PC-9 (cell line): ENCODE measurements around the gene HSFX4.
"Not testable (repeated sequence)": the region's sequence is repeated elsewhere in the genome, so short reads cannot be mapped to it uniquely, and the experiment has no call there.

Experiments used
- EZH2 ChIP-seq: fragments of 200-600 bp; sonication (generic); IDR thresholded peaks from 2 replicates; pipeline ENCODE4 v1.8.0; 2017; ENCODE audit warnings: antibody characterized with exemption, low read depth
- TF ChIP-seq, protein P1 (sequence below): fragments of 200-600 bp; sonication (generic); conservative IDR thresholded peaks from 2 replicates; pipeline ENCODE4 v1.6.1; 2017; ENCODE audit warnings: mixed run types, antibody characterized with exemption, mild to moderate bottlenecking, moderate library complexity

DNA sequence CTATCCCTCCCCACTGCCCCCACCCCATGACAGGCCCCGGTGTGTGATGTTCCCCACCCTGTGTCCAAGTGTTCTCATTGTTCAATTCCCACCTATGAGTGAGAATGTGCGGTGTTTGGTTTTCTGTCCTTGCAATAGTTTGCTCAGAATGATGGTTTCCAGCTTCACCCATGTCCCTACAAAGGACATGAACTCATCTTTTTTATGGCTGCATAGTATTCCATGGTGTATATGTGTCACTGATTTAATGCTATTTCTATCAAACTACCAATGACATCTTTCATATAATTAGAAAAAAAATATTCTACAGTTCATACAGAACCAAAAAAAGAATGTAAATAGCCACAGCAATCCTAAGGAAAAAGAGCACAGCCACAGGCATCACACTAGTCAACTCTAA lies 38.5 kb upstream of the HSFX4 start:
- TF ChIP-seq, protein P1, sequence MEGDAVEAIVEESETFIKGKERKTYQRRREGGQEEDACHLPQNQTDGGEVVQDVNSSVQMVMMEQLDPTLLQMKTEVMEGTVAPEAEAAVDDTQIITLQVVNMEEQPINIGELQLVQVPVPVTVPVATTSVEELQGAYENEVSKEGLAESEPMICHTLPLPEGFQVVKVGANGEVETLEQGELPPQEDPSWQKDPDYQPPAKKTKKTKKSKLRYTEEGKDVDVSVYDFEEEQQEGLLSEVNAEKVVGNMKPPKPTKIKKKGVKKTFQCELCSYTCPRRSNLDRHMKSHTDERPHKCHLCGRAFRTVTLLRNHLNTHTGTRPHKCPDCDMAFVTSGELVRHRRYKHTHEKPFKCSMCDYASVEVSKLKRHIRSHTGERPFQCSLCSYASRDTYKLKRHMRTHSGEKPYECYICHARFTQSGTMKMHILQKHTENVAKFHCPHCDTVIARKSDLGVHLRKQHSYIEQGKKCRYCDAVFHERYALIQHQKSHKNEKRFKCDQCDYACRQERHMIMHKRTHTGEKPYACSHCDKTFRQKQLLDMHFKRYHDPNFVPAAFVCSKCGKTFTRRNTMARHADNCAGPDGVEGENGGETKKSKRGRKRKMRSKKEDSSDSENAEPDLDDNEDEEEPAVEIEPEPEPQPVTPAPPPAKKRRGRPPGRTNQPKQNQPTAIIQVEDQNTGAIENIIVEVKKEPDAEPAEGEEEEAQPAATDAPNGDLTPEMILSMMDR: not testable (repeated sequence)
- not testable (repeated sequence) for TF ChIP-seq EZH2
